Suppressor macrophage treated with lipopolysaccharide for 4 hours (primary cell): ENCODE data around the gene ERC2.

Source experiments
- DNase-seq: peaks from one replicate; pipeline ENCODE4 v3.0.0-alpha.2; 2020

Gene ERC2

GRCh38 chr3:56365905-56366640, 102.2 kb downstream of the ERC2 start:
- DNase-seq = no peak

DNA sequence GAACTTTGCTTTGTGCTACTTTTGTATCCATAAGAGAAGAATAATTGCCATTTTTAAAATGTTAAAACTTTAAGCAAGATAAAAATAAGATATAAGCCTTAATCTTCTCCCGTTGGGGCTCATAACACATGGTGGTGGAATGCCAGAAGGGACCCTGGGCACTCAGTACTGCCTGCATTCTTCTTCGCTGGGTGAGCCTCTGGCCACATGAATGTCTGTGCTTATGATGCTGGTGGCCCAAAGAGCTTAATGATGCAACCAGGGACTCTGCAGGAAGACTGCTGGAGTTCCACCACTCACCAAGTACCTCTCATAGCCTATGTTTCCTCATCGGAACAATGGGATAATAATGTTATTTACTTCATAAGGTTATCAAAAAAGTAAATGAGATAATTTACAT, 103.6 kb downstream of the ERC2 start:
- no peak for DNase-seq

- DNase-seq = no peak
These were observed 104.5 kb downstream of the ERC2 start for GRCh38 chr3:56363720-56364119.

DNA sequence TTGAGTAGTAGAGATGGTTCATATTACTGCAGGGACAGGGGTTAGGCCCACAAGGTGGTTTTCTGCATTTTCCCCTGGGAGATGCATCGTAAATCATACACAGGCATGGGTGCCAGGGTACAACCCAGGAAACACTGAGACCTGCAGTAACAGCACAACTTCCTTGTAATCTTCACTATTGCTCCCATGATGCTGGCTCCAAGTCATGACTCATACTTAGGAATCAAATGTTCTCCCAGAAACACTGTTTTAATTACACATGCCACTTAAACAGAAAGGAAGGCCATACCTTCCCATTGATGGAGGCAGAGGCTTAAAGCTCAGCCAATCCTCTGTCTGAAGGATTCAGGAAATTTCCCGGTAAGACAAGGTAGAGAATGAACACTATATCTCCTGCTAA, 106.5 kb downstream of the ERC2 start:
- DNase-seq = no peak

- DNase-seq = no peak
These were observed 111.0 kb downstream of the ERC2 start for GRCh38 chr3:56357266-56357665.

DNA sequence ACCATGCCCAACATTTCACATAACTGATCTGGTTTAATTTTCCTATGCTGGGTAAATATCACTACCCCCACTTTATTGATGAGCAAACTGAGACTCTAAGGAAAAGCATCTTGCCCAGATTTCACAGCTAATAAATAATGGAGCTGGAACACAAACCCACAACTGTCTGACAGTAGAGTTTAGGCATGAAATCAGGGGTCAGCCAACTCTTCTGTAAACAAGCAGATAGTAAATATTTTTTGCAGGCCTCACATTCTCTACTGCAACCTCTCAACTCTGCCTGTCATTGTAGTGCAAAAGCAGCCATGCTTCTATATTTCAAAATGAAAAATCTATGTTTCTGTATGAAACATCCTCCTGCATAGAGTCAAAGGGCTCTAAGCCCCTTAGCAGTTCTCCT, 111.5 kb downstream of the ERC2 start:
- DNase-seq = no peak

DNA sequence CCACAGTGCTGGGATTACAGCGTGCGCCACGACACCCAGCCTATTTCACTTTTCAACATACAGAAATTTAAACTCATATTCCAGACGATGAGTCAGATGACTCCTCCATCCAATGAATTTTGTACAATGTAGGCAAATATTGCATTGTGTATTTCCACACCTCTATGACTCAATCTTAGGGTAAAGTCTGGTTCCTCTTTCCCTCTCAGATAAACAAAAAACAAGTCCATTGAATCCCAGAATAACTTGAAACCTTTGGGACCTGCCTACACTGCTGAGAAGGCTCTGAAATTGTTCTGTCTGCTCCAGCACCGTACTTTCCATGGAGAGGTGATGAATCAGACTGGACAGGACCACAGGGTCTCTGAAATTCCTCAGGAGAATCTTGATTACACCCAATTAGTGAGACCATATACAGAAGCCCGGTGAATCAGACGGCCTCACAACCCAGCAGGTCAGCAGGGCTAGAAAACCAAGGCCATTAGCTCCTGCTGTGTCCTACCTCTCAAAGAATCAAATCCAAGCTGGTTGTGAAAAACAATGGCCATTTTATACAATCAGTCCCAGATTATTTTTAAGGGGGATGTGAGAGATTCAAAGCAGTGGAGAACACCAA, 112.6 kb downstream of the ERC2 start:
- peak; percentile 24 for DNase-seq

DNA sequence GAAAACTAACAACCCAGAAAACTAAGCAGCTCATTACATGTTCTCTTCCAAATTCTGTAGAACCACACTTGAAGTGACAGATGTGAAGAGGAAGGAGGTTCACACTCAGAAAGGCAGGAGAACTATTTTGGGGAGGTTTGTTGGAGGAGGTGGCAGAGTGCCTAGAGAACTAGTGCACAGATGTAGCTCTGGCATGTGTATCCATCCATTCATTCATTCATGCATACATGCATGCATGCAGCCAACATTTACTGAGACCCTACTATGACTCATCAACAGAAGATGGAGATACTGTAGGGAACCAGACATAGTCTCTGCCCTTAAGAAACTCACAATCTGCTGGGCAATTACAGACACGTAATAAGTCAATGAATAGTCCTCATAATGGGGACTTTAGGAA, 116.7 kb downstream of the ERC2 start:
- DNase-seq = no peak

DNA sequence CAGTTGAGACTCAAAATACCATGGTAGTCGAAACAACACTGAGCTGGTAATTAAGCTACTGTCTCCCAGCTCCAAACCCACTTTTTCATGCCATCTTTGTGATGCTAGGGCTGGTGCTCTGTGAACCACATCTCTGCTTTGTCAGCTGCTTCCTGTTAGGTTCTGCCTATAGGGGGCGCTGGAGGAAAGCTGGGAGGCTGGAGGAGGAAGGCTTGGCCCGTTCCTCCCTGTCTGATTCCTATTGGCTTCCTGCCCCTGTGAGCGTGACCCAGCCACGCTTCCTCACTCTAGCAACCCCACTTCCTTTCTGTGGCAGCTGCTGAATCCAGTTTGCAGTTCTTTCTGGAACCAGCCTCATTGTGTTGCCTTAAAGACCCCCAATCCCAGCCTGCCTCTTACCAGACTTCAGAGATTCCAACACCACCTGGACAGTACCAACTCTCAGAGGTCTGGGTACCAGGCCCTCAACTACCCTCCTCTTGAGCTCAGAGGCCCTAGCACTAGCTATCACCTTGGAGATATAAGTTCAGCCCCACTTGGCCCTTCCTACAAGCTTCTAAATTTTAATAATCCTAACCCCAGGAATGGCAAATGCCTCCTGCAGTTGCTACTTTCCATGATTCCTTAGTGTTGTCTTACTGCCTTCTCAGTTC, 120.9 kb downstream of the ERC2 start:
- peak; percentile 21 for DNase-seq

- no peak for DNase-seq
These were observed 125.8 kb downstream of the ERC2 start for GRCh38 chr3:56342475-56342874.

DNA sequence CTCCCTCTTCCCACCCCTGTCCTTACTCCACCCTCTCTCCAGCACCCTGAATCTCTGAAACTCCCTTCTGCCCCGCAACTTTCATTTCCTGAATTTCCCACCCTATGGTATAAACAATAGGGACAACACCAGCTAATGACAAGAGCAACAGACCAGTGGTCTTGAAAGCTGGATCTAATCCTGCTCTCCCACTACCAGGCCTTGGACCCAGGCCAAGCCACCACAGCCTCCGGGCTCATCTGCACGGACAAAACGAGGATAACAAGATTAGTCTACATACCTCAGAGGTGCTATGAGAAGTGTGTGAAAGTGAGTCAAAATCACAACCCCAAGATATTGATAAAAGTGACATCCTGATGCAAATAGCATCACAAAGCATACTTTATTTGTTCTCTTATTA, 128.6 kb downstream of the ERC2 start:
- no peak for DNase-seq

- DNase-seq = no peak
These were observed 129.0 kb downstream of the ERC2 start for GRCh38 chr3:56339244-56339643.

DNA sequence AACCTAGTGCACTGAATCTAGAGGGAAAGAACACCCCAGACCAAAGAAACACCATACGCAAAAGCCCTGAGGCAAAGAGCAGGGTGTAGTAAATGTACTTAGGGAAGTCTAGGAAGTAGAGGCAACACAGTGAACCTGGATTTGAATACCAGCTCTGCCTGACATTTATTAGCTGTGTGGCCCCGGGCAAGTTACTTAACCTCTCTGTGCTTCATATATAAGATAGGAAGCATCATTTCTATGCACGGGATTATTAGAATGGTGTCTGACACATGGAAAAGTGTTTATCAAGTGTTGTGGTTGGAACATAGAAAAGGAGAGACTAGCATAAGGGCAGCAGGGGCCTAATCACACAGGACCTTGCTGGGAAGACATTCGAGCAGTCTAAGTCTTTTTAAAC, 132.2 kb downstream of the ERC2 start:
- no peak for DNase-seq

GRCh38 chr3:56324473-56324872, 143.8 kb downstream of the ERC2 start:
- no peak for DNase-seq

DNA sequence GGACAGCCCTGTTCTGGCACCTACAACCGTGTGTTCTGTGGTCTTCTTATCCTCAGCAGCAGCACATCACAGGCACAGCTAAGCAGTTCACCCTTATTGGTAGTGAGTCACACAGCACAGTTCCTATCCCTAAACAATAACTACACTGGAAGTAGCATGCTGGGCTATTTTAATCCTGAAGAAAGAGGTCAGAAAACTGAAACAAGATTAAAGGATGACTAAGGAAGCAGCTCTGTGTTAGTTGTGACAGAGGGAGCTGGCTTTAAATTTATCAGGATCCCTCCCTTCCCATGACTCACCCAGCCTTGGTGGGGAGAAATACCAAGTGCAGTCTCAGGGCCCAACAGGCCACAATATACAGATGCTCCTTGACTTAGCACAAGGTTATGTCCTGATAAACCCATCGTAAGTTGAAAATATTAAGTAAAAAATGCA, 144.3 kb downstream of the ERC2 start:
- DNase-seq = peak; percentile 47

- DNase-seq = no peak
These were observed 145.4 kb downstream of the ERC2 start for GRCh38 chr3:56322862-56323261.

DNA sequence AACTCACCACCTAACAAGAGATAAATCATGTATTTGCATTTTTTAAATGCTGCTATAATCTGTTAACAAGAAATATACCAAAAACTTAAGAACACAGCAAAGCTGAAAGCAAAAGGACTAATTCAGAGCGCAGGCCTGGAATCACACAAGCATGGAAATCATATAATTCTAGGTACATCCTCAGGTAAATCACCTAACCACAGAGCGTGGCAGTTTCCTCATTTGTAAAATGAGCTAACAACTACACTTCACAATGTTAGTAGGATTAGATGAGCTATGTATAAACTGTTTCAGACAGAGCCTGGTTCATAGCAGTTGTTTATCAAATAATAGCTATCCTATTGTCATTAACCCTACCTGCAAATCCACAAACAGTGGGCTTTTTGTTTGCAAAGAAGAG, 146.4 kb downstream of the ERC2 start:
- DNase-seq = no peak

GRCh38 chr3:56321383-56321782, 146.9 kb downstream of the ERC2 start:
- no peak for DNase-seq

DNA sequence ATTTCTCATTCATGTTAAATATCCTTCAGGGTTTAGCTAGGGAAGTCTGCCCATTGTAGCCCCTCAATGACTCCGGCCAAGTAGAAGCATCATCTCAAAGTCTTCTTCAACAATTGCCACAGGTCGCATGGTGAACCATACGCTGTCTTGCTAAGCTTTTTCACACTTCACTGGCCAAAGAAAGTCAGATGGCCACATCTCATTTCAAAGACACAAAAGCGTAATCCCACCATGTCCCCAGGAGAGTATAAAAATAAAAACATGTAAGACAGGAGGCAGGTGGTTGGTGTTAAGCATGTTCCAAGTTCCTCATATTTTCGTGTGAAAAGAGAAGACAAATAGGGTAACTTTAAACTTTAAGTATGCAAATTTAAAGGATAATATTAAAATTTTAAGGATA, 147.4 kb downstream of the ERC2 start:
- no peak for DNase-seq

DNA sequence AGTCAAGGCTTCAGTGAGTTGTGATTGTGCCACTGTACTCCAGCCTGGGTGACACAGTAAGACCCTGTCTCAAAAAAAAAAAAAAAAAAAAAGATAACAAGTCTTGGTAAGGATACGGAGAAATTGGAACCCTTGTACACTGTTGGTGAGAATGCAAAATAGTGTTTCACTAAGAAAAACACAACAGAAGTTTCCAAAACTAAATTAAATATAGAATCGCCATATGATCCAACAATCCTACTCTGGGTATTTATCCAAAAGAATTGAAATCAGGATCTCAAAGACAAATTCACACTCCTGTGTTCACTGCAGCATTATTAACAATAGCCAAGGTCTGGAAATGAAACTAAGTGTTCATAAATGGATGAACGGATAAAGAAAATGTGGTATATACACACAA, 149.4 kb downstream of the ERC2 start:
- DNase-seq = no peak

DNA sequence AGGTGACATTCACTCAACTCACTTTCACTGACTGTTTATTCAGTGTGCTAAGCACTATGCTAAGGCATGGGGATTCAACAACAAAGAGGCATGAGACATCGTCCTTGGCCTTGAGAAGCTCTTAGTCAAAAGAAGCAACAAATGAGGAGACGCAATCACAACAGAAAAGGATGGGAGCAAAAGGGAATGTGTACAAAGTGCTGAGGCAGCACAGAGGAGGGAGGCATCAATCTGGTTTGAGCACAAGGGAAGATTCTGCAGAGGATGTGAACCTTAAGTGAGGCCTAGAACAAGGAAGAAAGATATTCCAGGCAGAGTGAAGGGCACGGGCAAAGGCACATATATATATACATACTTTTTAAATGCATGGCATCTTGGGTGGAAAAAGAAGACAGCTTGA, 151.3 kb downstream of the ERC2 start:
- DNase-seq = no peak

DNA sequence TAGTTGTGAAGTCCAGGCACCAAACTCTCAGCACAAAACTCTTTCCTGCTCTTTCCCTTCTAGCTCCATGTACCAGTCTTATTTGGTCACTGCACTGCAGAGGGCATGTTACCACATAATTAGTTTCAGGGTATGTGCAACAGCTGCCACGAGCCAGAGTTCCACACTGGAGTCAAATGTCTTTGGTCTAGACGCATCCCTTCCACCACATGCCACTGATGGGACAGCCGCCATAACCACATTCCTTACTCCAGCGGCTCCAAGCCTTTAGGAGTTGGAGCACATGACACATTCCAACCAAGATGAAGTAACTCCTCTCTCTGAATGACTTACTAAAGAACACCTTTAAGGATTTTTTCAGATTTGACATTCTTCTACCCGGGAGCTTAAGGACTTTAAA, 153.4 kb downstream of the ERC2 start:
- DNase-seq = no peak

GRCh38 chr3:56309465-56309864, 158.8 kb downstream of the ERC2 start:
- DNase-seq = no peak

- no peak for DNase-seq
These were observed 159.8 kb downstream of the ERC2 start for GRCh38 chr3:56308471-56308870.
